Right renal cortex interstitium (tissue), 3 donors: ENCODE results near the gene SYDE1. TPM values are rescaled to one million over a fixed set of nuclear protein-coding genes. Genes with fewer than 3 reads are reported as not detected.

Experiments
- DNase-seq, 3 donors: peaks; one replicate each; pipeline ENCODE4 v3.0.0-alpha.2; 2013; ENCODE audit warnings: low read depth in 3 of 3, low spot score in 2 of 3
- polyA plus RNA-seq, 3 donors: library from polyadenylated mRNA; unstranded; fragments of 120-200 nt; gene quantifications; one replicate each; pipeline ENCODE4 v1.2.1, GENCODE V29; 2013; ENCODE audit not compliant: insufficient read length in 3 of 3

SYDE1 gene
- polyA plus RNA-seq, 3 donors: 14.4 to 16.5 (median 15.2) TPM

GRCh38 chr19:15108145-15108844 lies 1.1 kb downstream of the SYDE1 start:
- DNase-seq: no peak

- no peak for DNase-seq
These were observed 1.9 kb downstream of the SYDE1 start for GRCh38 chr19:15108845-15109767.

GRCh38 chr19:15109768-15110417 lies 2.7 kb downstream of the SYDE1 start:
- DNase-seq: no peak

- no peak for DNase-seq
These were observed 3.2 kb downstream of the SYDE1 start for GRCh38 chr19:15110418-15110815.

GRCh38 chr19:15111758-15112157 lies 4.6 kb downstream of the SYDE1 start:
- DNase-seq: no peak

- no peak for DNase-seq
These were observed 5.2 kb downstream of the SYDE1 start for GRCh38 chr19:15112385-15112784.

GRCh38 chr19:15113245-15114152 lies 6.3 kb downstream of the SYDE1 start:
- no peak for DNase-seq

- DNase-seq: no peak
These were observed 6.9 kb downstream of the SYDE1 start for GRCh38 chr19:15114153-15114540.

- no peak for DNase-seq
These were observed 7.9 kb downstream of the SYDE1 start for GRCh38 chr19:15115080-15115479.

- no peak for DNase-seq
These were observed 8.8 kb downstream of the SYDE1 start for GRCh38 chr19:15115762-15116615.

- no peak for DNase-seq
These were observed 9.7 kb downstream of the SYDE1 start for GRCh38 chr19:15116856-15117255.

- DNase-seq: no peak
These were observed 11.0 kb downstream of the SYDE1 start for GRCh38 chr19:15118248-15118647.

- no peak for DNase-seq
These were observed 11.7 kb downstream of the SYDE1 start for GRCh38 chr19:15118789-15119494.

GRCh38 chr19:15120135-15121026 lies 13.2 kb downstream of the SYDE1 start:
- DNase-seq: no peak

- no peak for DNase-seq
These were observed 15.3 kb downstream of the SYDE1 start for GRCh38 chr19:15122331-15123030.

GRCh38 chr19:15123031-15123890 lies 16.1 kb downstream of the SYDE1 start:
- DNase-seq: no peak
